SW 1271 (cell line): Measurements from ENCODE around the gene UBE4A.

ENCODE experiments used
- DNase-seq, 2 experiments: peaks; one replicate each; lab custom pipeline; 2025; lab: John Stamatoyannopoulos, UW

The UBE4A gene

GRCh38 chr11:118437208-118438125 is 78.1 kb downstream of the UBE4A start:
- DNase-seq: peak in 1 of 2 experiments; percentile 22

- peak; percentile 23 to 75 for DNase-seq
These were observed 79.0 kb downstream of the UBE4A start for GRCh38 chr11:118438314-118438931.

- DNase-seq: no peak
These were observed 80.2 kb downstream of the UBE4A start for GRCh38 chr11:118439646-118440045.

GRCh38 chr11:118441770-118442275 is 82.4 kb downstream of the UBE4A start:
- no peak for DNase-seq

- no peak for DNase-seq
These were observed 82.9 kb downstream of the UBE4A start for GRCh38 chr11:118442301-118442700.

DNA sequence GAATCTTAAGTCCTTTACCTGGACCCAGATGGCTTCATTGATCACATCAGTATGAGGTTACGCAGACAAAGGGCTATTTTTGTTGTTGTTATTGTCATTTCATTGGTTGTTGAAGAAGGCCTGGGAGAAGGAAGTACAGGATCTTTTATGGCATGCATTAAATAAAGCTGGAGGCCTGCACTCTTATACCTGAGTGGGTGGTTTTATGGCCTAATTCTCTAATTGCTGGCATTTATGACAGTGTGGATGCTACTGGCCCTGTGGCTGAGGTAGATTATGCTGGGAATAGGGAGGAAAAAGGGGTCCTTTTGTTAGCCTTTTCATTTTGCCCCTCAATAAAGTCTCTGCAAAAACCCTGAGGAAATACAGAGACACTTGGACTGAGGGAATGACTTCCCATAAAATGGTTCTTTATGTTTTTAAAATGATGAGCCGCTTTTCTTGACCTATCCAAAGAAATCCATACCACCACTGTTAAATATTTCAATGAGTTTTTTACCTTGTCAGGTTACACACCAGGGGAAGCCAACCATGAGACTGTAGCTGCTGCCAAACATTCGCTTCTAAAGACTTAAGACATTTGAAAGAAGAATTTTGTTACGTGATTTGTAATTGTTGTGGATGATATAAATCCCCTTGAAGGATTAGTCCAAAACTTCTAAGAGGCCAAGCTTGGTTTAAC is 83.6 kb downstream of the UBE4A start:
- DNase-seq: no peak

DNA sequence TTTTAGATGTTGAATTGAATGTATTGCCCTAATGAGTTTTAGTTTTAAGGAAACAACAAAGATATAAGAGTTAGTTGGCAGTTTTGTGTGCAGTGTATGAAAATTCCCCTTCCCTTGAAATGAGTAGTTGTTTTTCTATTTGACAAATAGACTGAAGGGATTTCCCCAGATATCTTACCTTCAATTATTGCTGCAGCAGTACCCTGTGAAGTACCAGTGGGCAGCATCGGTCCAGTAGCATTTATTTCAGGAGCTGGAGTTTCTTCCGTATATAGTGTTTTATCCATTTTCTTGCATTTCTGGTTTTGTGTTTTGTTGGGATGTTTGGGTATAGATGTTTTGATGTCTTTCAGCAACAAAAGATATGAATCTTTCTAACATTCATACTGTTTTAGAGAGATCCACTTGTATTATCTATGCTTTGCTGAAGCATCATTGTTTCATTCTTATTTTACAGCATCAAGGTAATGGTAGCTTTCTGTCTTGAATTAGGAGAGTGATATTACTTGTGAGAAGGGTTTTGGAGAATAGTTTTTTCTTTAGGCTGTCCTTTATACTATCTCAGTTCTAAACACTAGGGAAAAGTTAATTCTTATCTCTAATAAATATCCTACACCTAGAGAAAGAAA is 84.3 kb downstream of the UBE4A start:
- no peak for DNase-seq

DNA sequence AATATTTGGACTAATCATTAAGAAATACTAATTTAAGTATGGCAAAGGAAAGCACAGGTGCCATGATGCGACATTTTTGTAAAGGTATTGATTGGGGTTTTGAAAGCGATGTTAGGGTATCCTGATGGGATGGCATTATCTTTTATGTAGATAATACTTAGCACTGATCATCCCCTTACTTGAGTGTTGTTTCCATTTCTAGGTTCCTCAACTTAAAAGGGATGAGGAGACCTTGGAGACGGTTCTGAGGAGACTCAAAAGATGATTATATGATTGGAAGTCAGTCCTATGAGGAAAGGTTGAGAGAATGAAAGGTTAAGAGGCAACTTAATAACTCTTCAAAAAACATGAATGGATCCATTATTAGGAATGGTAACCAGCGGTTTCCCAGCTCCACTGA is 88.0 kb downstream of the UBE4A start:
- no peak for DNase-seq

DNA sequence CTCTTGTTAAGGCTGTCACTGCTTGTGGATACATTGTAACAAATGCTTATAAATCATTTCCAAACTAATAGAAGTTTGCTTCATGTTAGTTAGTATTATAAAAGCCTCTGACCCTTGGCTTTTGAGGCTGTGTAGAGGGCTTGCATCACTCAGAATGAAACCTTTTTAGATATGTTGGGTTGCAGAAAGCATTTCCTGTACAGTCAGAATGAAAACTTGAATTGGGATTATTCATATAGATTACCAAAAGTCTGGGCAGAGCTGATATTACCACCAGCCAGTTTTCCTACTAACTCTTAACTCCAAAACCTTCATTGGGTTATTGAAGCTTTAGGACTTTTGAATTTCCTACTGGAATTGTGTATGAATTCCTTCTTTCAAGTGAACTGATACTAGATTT is 88.9 kb downstream of the UBE4A start:
- no peak for DNase-seq
